Measurements from ENCODE around the gene ANLN. TPM values are rescaled to one million over a fixed set of nuclear protein-coding genes. Genes with fewer than 3 reads are reported as not detected.

Gene ANLN
- total RNA-seq, 4 donors from 2014 or later: 9.4 to 17.3 (median 13.5) TPM

DNA sequence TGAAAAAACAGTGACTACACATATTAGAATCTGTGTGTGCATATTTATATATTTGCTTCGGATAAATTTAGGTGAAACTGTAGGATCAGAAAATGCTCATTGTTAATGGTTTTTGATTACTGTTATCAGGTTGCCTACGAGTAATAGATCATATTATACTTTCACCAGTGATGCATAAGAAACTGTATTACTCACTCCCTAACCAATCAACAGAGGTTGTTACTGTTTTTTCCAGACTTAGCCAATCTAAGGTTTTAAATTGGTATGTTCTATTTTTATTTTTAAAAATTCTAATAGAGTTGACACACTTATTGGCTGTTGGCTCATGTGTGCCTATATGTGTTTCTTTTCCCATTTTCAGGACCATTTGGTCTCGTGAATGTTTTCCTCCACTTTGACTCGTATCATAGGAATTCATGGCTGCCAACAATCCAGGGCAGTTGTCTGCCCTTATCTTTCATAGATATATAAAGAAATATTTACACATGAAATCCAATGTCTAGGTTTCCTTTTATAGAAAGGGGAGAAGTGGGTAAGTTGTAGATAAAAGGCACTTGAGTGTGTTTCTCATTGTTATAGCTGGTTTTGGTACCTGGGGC lies 59.2 kb downstream of the ANLN start:
- H3K4me3 ChIP-seq (ENCODE audit: low read depth, poor library complexity, severe bottlenecking): no peak overlapping the region
- WGBS, 2 donors: 84 to 96% methylated on average over 4 of the region's 4 CpGs
- TF ChIP-seq CTCF (IDR thresholded peaks at IDR 0.05): no peak
- no peak for TF ChIP-seq POLR2A (IDR thresholded peaks at IDR 0.05)
- DNase-seq (ENCODE audit: low spot score in 2 of 2): no peak
- intact Hi-C loops (cut with DNase I; ENCODE audit: low total_unique reads): no loop called here

GRCh38 chr7:36449685-36450084 lies 60.0 kb downstream of the ANLN start:
- no peak for TF ChIP-seq CTCF (IDR thresholded peaks at IDR 0.05)
- TF ChIP-seq POLR2A (IDR thresholded peaks at IDR 0.05): no peak
- DNase-seq (ENCODE audit: low spot score in 2 of 2): no peak
- 95 to 98% methylated on average over 5 of the region's 5 CpGs for WGBS, 2 donors
- intact Hi-C loops (cut with DNase I; ENCODE audit: low total_unique reads): no loop called here
- no peak overlapping the region for H3K4me3 ChIP-seq (ENCODE audit: low read depth, poor library complexity, severe bottlenecking)

GRCh38 chr7:36453769-36454168 lies 64.1 kb downstream of the ANLN start:
- no peak for DNase-seq (ENCODE audit: low spot score in 2 of 2)
- TF ChIP-seq POLR2A (IDR thresholded peaks at IDR 0.05) (no peak), CTCF (IDR thresholded peaks at IDR 0.05) (no peak)
- intact Hi-C loops (cut with DNase I; ENCODE audit: low total_unique reads): no loop called here
- no peak overlapping the region for H3K4me3 ChIP-seq (ENCODE audit: low read depth, poor library complexity, severe bottlenecking)

DNA sequence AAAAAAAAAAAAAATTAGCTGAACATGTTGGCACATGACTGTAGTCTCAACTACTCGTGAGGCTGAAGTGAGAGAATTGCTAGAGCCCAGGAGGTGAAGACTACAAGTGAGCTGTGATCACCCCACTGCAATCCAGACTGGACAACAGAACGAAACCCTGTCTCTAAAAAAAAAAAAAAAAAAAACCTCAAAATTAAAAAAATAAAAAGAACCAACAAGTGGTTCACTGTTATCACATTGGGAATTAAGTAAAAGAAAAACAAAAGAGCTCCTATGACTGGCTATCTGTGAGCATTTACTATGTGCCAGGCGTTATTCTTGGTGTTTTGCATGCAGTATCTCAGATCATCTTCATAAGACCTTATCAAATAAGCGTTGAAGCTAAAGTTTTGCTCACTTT lies 66.0 kb downstream of the ANLN start:
- TF ChIP-seq POLR2A (IDR thresholded peaks at IDR 0.05): no peak
- TF ChIP-seq CTCF (IDR thresholded peaks at IDR 0.05): no peak
- 82 to 86% methylated on average over 4 of the region's 4 CpGs for WGBS, 2 donors

DNA sequence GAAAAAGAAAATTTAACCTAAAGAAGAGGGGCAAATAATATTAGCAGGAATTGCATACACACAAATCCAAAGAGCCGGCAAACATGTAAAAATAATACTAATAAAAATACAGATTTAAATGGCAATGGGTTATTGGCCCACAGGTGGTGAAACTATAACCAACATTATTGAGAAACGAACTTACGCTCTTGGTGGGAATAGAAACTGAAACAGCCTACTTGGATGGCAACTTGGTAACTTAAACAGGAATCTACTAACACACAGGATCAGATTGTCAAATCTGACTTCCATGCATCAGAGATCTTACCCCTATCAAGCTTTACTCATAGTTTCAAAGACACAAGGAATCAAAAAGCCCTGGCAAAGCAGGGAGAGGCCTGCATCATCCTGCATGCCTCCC lies 66.5 kb downstream of the ANLN start:
- intact Hi-C loops (cut with DNase I; ENCODE audit: low total_unique reads): no loop called here
- H3K4me3 ChIP-seq (ENCODE audit: low read depth, poor library complexity, severe bottlenecking): no peak overlapping the region
- no peak for TF ChIP-seq CTCF (IDR thresholded peaks at IDR 0.05)
- no peak for TF ChIP-seq POLR2A (IDR thresholded peaks at IDR 0.05)
- WGBS, 2 donors: 88 to 93% methylated on average over 3 of the region's 3 CpGs
- DNase-seq (ENCODE audit: low spot score in 2 of 2): no peak

More for the DNA sequence above, 66.0 kb downstream of the ANLN start:
- intact Hi-C loops (cut with DNase I; ENCODE audit: low total_unique reads): no loop called here
- no peak for DNase-seq (ENCODE audit: low spot score in 2 of 2)
- no peak overlapping the region for H3K4me3 ChIP-seq (ENCODE audit: low read depth, poor library complexity, severe bottlenecking)

GRCh38 chr7:36456548-36456947 lies 66.9 kb downstream of the ANLN start:
- WGBS, 2 donors: 92 to 96% methylated on average over 2 of the region's 2 CpGs
- intact Hi-C loops (cut with DNase I; ENCODE audit: low total_unique reads): no loop called here
- DNase-seq (ENCODE audit: low spot score in 2 of 2): no peak

More at GRCh38 chr7:36456548-36456947, 66.9 kb downstream of the ANLN start:
- TF ChIP-seq POLR2A (IDR thresholded peaks at IDR 0.05) (no peak), CTCF (IDR thresholded peaks at IDR 0.05) (no peak)
- no peak overlapping the region for H3K4me3 ChIP-seq (ENCODE audit: low read depth, poor library complexity, severe bottlenecking)

Data from lower leg skin (tissue), 4 donors.